GM19043 (cell line): ENCODE data around the gene PTPRO.
A peak's percentile ranks its signal among the peaks of the same experiment; 100 is the strongest.

ENCODE experiments used
- ATAC-seq: cut with Tn5 transposase; IDR thresholded peaks from one replicate; pipeline ENCODE4 v1.9.1; 2021; ENCODE audit warnings: low read depth; ENCODE audit not compliant: unreplicated experiment

PTPRO gene

GRCh38 chr12:15322164-15323061 lies at the start of gene PTPRO:
Gene PTPRO (plus strand): TSS chr12:15322508.
- ATAC-seq, result no peak

GRCh38 chr12:15273896-15274295 lies 48.4 kb upstream of the PTPRO start:
- ATAC-seq, result no peak

DNA sequence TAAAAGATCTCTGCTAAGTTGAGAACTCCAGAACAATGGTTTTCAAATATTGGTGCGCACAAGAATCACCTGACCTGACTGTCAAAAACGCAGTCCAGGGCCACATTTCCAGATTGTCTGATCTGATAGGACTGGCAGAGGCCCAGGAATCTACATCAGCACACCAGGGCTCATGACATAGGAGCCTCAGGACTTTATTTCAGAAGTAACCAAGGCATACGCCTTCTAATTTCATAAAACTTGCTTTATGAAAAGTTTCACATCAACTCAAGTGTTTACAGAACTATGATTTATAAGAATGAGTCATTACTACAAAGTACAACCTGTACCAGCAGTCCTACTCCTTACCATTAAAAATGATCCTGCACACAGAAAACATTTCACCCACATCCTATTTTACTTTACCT lies 47.7 kb upstream of the PTPRO start:
- ATAC-seq, result no peak

GRCh38 chr12:15276088-15276698 lies 46.1 kb upstream of the PTPRO start:
- no peak for ATAC-seq

GRCh38 chr12:15278816-15279658 lies 43.3 kb upstream of the PTPRO start:
- peak; percentile 58 for ATAC-seq

GRCh38 chr12:15280930-15281329 lies 41.4 kb upstream of the PTPRO start:
- ATAC-seq, result no peak

DNA sequence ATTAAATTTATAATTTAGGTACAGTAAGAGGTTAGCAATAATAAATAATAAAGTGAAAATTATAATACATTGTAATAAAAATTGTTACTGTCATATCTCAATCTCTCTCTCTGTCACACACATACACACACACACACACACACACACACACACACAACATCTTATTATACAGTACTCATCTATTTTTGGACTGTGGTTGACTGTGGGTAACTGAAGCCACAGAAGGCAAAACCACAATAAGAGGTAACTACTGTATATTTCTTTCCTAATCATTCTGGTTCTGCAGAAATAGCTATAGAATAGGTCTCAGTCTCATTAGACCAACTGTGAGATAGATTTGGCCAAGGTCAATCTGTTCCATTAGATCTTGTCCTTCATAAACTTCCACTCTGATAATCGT lies 33.1 kb upstream of the PTPRO start:
- ATAC-seq, result no peak

- ATAC-seq, result no peak
Observed at GRCh38 chr12:15293731-15294130, 28.6 kb upstream of the PTPRO start.

GRCh38 chr12:15299947-15300346 lies 22.4 kb upstream of the PTPRO start:
- ATAC-seq, result no peak

- ATAC-seq, result no peak
Observed at GRCh38 chr12:15304296-15304695, 18.0 kb upstream of the PTPRO start.

DNA sequence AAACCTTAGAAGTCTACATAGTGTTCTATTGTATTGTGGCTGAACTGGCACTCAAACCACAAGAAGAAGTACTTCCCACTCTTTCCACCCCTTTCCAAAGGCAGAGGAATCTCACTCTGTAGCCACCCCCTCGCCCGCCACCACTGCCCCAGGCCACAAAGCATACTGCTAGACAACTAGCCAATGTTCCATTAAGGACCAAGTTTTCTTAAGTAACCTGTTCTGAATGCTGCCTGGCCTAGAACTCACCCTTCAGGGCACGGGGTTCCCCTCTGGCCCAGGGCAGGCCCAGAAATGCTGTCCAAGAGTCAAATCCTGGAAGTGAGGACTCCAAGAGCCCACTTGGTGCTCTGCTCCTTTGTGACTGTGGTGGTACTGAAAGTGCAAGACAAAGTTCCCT lies 15.7 kb upstream of the PTPRO start:
- ATAC-seq, result no peak

DNA sequence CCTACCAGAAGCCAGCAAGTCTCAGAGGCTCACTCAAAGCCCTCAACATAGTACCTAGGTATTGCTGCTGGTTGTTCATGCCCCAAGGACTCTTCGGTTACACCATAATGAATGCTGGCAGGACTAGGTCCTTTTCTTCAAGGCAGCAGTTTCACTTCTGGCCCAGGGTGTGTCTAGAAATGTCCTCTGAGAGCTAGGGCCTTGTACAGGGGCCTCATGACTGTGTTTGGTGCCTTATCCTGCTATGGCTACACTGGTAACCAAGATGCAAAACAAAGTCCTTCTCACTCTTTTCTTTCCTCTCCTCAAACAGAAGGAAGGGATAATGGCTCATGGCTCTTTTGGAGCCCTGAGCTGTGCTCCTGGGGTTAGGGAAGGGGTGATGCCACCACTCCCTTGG lies 15.2 kb upstream of the PTPRO start:
- no peak for ATAC-seq

DNA sequence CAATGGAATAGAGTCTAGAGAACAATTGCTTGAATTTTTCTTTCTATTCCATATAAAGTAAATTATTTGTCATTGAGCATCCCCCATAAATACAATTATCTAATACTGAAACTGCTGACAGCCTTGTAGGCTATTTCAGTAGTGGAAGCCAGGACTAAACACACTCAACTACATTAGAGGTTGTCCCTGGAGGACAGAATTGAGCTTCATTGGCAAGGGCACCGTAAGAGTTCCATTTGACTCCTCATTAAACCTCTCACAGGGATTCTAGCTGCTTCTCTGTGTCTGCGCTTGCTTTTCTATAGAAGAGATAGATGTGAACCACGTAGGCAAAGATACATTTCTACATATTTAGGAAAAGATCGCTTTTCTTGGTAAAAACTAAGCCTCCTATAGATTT lies 3.5 kb upstream of the PTPRO start:
- ATAC-seq, result no peak

- no peak for ATAC-seq
Observed at GRCh38 chr12:15320881-15321280, 1.4 kb upstream of the PTPRO start.

- no peak for ATAC-seq
Observed at GRCh38 chr12:15323480-15323879, 1.2 kb downstream of the PTPRO start.

- ATAC-seq, result no peak
Observed at GRCh38 chr12:15329891-15330290, 7.6 kb downstream of the PTPRO start.

- ATAC-seq, result no peak
Observed at GRCh38 chr12:15334225-15334624, 11.9 kb downstream of the PTPRO start.

DNA sequence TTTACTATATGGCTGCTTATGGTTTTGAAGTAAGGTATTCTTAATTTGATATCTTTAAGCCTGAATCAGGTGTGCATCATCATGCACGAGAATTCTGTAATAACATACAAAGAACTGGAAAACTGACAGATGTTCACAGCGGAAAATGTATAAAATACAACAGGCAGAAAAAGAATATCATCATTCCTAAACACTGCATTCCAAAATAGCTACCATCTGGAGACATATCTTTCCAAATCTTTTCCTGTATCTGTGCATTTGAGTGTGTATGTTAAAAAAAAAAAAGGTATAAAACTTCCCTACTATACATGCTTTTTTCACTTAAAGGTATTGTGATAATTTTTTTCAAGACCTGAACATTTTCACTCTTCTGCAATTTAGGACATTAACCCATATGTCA lies 13.7 kb downstream of the PTPRO start:
- no peak for ATAC-seq

GRCh38 chr12:15336768-15337553 lies 14.7 kb downstream of the PTPRO start:
- ATAC-seq, result no peak

GRCh38 chr12:15341371-15341770 lies 19.1 kb downstream of the PTPRO start:
- ATAC-seq, result no peak
